GM20431 (cell line): ENCODE results near the gene UCK1.
"Not testable (repeated sequence)": the region's sequence is repeated elsewhere in the genome, so short reads cannot be mapped to it uniquely, and the experiment has no call there.

Experiments
- in situ Hi-C: fragments of 300-500 bp; cut with MseI, MboI; formaldehyde crosslinking; loops from one replicate; pipeline ENCODE4 v1.15.0; 2020; ENCODE audit warnings: low sequenced_read_pairs; ENCODE audit not compliant: unreplicated experiment

The UCK1 gene

GRCh38 chr9:131554843-131555351 lies 23.8 kb upstream of the UCK1 start:
- in situ Hi-C loops = no loop called here

DNA sequence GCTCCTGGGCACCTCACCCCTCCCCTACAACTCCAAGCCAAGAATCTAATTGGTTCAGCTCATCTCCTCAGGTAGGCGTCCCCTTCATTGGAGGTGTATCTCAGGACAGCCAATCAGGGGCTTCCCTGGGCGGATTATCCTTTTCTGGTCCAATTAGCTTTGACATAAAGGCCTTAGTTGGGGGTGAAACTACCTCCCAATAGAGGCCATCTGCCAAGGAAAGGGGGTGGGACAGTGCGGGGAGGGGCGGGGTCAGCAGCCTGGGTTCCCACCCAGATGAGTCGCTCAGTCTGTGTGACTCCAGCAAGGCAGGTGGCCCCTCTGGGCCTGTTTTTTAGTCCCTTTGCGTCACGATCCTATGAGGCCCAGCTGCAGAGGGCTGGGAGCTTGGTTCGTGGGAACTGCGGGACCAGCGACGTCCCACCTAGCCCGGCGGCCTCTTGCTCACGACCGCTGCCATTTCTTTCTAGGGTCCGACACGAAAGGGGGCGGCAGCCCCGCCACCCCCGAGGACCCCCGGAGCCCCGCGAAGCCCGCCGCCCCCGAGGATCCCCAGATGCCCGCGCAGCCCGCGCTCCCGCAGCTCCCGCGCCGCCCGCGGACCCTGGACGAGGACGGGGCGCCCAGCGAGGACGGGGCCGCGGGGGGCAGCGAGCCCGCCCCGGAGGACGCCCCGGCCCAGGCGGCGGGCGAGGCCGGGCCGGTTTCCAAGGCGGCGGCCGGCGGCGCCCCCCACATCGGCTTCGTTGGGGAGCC lies 23.2 kb upstream of the UCK1 start:
- in situ Hi-C loops = no loop called here

DNA sequence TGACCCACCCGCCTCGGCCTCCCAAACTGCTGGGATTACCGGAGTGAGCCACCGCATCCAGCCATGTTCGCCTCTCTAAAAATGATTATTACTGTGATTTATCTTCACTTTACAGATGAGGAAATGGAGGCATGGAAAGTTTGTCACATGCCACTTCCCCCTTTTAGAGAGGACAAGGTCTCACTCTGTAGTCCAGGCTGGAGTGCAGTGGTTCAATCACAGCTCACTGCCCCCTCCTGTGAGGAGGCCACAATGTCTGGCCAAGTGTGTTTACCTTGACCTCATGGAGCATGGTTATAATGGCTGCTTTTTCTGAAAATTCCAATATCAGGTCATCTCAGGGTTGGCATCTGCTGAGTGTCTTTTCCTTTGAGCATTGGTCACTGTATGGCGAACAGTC lies 21.0 kb upstream of the UCK1 start:
- in situ Hi-C loops = no loop called here

- in situ Hi-C loops = not testable (repeated sequence)
Measured at GRCh38 chr9:131550465-131550864, 19.4 kb upstream of the UCK1 start.

DNA sequence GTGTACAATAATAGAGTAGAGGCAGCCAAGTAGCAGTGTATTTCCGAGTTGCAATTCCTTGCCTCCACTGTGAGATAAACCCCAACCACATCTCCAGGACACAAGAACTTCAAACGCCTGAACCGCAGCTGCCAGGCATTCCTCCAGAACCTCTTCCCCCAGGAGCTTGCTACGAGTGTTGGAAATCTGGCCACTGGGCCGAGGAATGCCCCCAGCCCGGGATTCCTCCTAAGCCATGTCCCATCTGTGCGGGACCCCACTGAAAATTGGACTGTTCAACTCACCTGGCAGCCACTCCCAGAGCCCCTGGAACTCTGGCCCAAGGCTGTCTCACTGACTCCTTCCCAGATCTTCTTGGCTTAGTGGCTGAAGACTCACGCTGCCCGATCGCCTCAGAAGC lies 18.1 kb upstream of the UCK1 start:
- in situ Hi-C loops = not testable (repeated sequence)

GRCh38 chr9:131546336-131547084 lies 15.4 kb upstream of the UCK1 start:
- in situ Hi-C loops = no loop called here

DNA sequence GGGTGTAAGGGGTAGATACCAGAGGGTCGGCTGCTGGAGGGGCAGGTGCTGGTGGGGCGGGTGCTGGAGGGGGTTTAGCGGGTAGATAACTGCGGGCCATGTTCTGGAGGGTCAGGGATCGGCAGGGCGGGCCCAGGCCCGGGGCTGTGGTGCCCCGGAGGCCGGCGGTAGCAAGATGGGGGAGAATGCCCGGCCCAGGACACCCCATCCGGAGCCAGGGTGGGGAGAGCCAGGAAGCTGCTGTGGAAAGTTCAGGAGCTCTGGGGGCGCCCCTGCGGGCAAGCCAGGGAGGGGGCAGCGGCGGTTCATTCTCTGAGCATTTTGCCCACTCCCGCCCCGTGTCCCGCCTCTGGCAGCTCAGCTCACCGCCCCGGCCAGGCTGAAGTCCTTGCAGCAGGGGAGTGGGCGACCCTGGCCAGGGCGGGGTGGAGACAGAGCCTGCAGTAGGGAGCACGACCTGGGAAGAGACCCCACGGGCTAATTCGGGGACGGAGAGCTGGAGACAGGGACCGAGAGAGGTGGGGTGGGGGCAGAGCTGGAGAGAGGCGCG lies 14.8 kb upstream of the UCK1 start:
- in situ Hi-C loops = no loop called here

DNA sequence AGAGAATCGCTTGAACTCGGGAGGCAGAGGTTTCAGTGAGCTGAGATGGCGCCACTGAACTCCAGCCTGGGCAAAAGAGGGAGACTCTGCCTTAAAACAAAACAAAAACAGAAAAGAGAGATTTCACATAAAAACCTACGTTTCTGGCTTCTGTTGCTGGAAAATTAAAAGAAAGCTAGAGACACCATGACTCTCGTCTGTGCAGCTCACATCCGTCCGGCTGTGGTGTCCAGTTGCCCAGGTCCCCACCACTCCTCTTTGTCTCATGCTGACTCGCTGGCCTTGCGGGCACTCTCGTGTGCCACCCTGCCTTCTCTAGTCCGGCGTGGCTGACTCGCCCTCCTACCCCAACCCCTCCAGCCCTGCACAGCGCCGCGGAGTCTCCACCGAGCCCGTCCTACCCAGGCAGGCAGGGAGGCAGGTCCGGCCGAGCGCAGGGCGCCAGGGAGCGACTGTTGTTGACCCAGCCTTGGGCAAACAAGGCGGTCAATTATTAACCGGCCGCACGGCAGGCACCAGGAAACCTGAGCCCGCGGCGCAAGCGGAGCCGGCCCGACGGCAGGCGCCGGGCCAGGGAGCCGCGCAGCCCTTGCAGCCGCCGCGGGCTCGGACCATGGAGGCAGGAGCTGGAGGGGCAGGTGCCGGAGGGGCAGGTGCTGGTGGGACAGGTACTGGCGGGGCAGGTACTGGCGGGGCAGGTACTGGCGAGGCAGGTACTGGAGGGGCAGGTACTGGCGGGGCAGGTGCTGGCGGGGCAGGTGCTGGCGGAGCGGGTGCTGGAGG lies 14.1 kb upstream of the UCK1 start, which contains the start of gene PRRT1B:
TSS of gene PRRT1B (plus strand) at position 521 of the 783 bp plus-strand sequence. CDS start at position 614, 93 bp downstream.
- in situ Hi-C loops = no loop called here

DNA sequence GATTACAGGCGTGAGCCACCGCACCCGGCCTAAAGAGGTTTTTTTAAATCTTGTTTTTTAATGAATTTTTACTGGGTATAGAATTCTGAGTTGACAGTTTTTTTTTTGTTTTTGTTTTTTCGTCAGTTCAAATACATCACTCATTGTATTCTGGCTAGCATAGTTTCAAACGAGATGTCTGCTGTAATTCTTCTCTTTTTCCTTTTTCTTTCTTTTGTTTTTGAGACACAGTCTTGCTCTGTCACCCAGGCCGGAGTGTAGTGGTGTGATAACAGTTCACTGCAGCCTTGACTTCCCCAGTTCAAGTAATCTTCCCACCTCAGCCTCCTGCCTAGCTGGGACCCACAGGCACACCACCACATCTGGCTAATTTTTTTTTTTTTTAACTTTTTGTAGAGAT lies 12.1 kb upstream of the UCK1 start:
- in situ Hi-C loops = no loop called here

GRCh38 chr9:131539223-131539923 lies 8.3 kb upstream of the UCK1 start:
- in situ Hi-C loops = no loop called here

DNA sequence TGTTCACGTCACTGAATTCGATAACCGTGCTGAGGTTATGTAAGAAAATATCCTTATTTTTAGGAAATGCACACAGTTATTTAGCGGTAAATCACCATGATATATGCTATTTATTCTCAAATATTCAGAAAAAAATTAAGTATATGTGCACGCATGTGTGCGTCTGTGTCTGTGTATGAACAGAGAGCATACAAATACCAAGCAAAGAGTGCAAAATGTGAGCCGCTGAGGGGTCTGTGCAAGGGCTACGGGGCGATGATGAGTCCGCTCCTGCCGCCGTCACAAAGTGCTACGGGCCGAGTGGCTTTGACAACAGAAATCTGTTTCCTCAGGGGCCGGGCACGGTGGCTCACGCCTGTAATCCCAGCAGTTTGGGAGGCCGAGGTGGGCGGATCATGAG lies 6.9 kb upstream of the UCK1 start:
- in situ Hi-C loops = no loop called here

GRCh38 chr9:131534721-131535237 lies 3.7 kb upstream of the UCK1 start:
- in situ Hi-C loops = no loop called here

DNA sequence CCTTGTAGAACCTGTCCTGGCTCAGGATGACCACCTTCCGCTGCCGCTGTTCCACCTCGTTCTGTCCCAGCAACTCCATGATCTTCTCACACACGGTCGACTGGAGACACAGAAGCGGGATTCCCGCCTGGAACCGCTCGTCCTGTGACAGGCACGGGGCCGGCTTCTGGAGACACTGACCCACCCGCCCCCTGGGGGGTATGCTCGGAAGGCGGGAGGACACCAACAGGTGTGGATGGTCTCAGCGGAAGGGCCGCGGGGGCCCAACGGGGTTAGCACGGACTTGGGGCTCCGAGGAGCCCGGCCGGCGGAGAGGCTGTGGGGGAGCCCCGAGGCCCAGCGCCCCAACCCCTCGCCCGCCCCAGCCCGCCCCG lies 530 bp downstream of the UCK1 start:
- in situ Hi-C loops = no loop called here

- in situ Hi-C loops = no loop called here
Measured at GRCh38 chr9:131529597-131530545, 1.2 kb downstream of the UCK1 start.

- in situ Hi-C loops = no loop called here
Measured at GRCh38 chr9:131528886-131529505, 2.1 kb downstream of the UCK1 start.

DNA sequence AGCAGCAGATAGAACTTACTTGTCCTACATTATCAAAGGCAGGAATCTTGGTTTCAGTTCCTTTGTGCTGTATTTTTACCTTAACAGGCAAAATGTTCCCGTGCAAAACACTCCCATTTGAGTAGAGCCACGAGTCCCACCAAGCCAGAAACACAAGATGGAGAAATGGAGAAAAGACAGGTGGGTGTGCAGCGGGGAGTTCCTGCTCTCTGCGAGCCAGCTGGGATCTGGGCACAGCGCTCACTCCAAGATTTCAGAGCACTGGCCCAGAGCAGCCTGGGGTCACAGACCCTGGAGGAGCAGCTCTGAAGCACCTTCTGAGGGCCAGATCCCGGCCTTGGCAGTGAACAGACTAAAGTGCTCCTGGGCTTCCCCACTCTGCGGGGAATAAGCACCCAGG lies 2.9 kb downstream of the UCK1 start:
- in situ Hi-C loops = no loop called here

GRCh38 chr9:131525643-131526565 lies 5.2 kb downstream of the UCK1 start:
- in situ Hi-C loops = no loop called here
